ENCODE measurements around the gene PARVG. TPM values are rescaled to one million over a fixed set of nuclear protein-coding genes. Genes with fewer than 3 reads are reported as not detected.
A peak's percentile ranks its signal among the peaks of the same experiment; 100 is the strongest.

Gene PARVG
- total RNA-seq, 4 donors from 2014 or later, result 1.00 to 37.8 (median 20.6) TPM

- 57 to 82% methylated on average over 3 to 17 of the region's 17 CpGs for WGBS, 2 donors (ENCODE audit: low coverage in 1 of 2)
- no peaks in the 10 kb centered on the region for H3K4me1 ChIP-seq
- peak; percentile 62 for DNase-seq
- peak overlapping the region in 2 of 4 donors; percentile 25 to 46 for H3K4me3 ChIP-seq
- H3K36me3 ChIP-seq, result no peaks in the 10 kb centered on the region
- no peaks in the 10 kb centered on the region for H3K27me3 ChIP-seq
- in situ Hi-C loops (cut with MboI; ENCODE audit: low pct_ligation_motif_present in 1 of 4, low pct_unique_long_range_greater_than_20kb in 1 of 4, low sequenced_read_pairs in 3 of 4), result no loop called here
- intact Hi-C loops (cut with DNase I; ENCODE audit: low total_unique reads), result no loop called here
- TF ChIP-seq EP300 (IDR thresholded peaks at IDR 0.05; ENCODE audit: low read depth) (no peak), POLR2A (IDR thresholded peaks at IDR 0.05) (peak; percentile 23), POLR2AphosphoS5 (IDR thresholded peaks at IDR 0.05) (peak in 1 of 3 donors; percentile 31)
- no peaks in the 10 kb centered on the region for H3K9me3 ChIP-seq
- peak overlapping the region; percentile 58 to 78 (median 68) for H3K27ac ChIP-seq
Measured at GRCh38 chr22:44182588-44183286, 2.0 kb downstream of the PARVG start.

- H3K9me3 ChIP-seq, result no peaks in the 10 kb centered on the region
- no peaks in the 10 kb centered on the region for H3K36me3 ChIP-seq
- H3K4me3 ChIP-seq, result peak overlapping the region in 1 of 4 donors; percentile 10
- intact Hi-C loops (cut with DNase I; ENCODE audit: low total_unique reads) (no loop called here), in situ Hi-C loops (cut with MboI; ENCODE audit: low pct_ligation_motif_present in 1 of 4, low pct_unique_long_range_greater_than_20kb in 1 of 4, low sequenced_read_pairs in 3 of 4) (no loop called here)
- TF ChIP-seq EP300 (IDR thresholded peaks at IDR 0.05; ENCODE audit: low read depth) (no peak), POLR2AphosphoS5 (IDR thresholded peaks at IDR 0.05) (no peak), POLR2A (IDR thresholded peaks at IDR 0.05) (no peak), CTCF (IDR thresholded peaks at IDR 0.05) (no peak)
- H3K4me1 ChIP-seq, result no peaks in the 10 kb centered on the region
- H3K27me3 ChIP-seq, result no peaks in the 10 kb centered on the region
- no peak for DNase-seq
- peak overlapping the region in 2 of 4 donors; percentile 58 to 78 for H3K27ac ChIP-seq
- WGBS, 2 donors (ENCODE audit: low coverage in 1 of 2), result 77% methylated on average over 8 of the region's 8 CpGs; no CpG with 5 or more reads in 1 of the 2 donors
Measured at GRCh38 chr22:44183287-44183588, 2.5 kb downstream of the PARVG start.

GRCh38 chr22:44184006-44184405 lies 3.3 kb downstream of the PARVG start:
- Histone ChIP-seq H3K9me3 (no peaks in the 10 kb centered on the region), H3K4me3 (no peak overlapping the region), H3K27me3 (no peaks in the 10 kb centered on the region), H3K36me3 (no peaks in the 10 kb centered on the region), H3K27ac (no peak overlapping the region), H3K4me1 (no peaks in the 10 kb centered on the region)
- intact Hi-C loops (cut with DNase I; ENCODE audit: low total_unique reads), result no loop called here
- no peak for DNase-seq
- 69 to 75% methylated on average over 4 of the region's 4 CpGs for WGBS, 2 donors (ENCODE audit: low coverage in 1 of 2)
- in situ Hi-C loops (cut with MboI; ENCODE audit: low pct_ligation_motif_present in 1 of 4, low pct_unique_long_range_greater_than_20kb in 1 of 4, low sequenced_read_pairs in 3 of 4), result no loop called here
- TF ChIP-seq POLR2AphosphoS5 (IDR thresholded peaks at IDR 0.05), result no peak
- TF ChIP-seq CTCF (IDR thresholded peaks at IDR 0.05), result no peak
- TF ChIP-seq EP300 (IDR thresholded peaks at IDR 0.05; ENCODE audit: low read depth), result no peak
- TF ChIP-seq POLR2A (IDR thresholded peaks at IDR 0.05), result no peak

- TF ChIP-seq POLR2A (IDR thresholded peaks at IDR 0.05) (no peak), EP300 (IDR thresholded peaks at IDR 0.05; ENCODE audit: low read depth) (no peak), CTCF (IDR thresholded peaks at IDR 0.05) (no peak), POLR2AphosphoS5 (IDR thresholded peaks at IDR 0.05) (no peak)
- Histone ChIP-seq H3K9me3 (no peaks in the 10 kb centered on the region), H3K36me3 (no peaks in the 10 kb centered on the region), H3K27ac (no peak overlapping the region), H3K4me3 (no peak overlapping the region), H3K27me3 (no peaks in the 10 kb centered on the region), H3K4me1 (no peaks in the 10 kb centered on the region)
- 81% methylated on average over 16 of the region's 16 CpGs; no CpG with 5 or more reads in 1 of the 2 donors for WGBS, 2 donors (ENCODE audit: low coverage in 1 of 2)
- intact Hi-C loops (cut with DNase I; ENCODE audit: low total_unique reads) (no loop called here), in situ Hi-C loops (cut with MboI; ENCODE audit: low pct_ligation_motif_present in 1 of 4, low pct_unique_long_range_greater_than_20kb in 1 of 4, low sequenced_read_pairs in 3 of 4) (no loop called here)
- DNase-seq, result no peak
Measured at GRCh38 chr22:44185237-44186120, 4.8 kb downstream of the PARVG start.
